ENCODE data around the gene RAD51B. TPM values are rescaled to one million over a fixed set of nuclear protein-coding genes. Genes with fewer than 3 reads are reported as not detected.

RAD51B gene
- total and polyA plus RNA-seq, 7 donors, result 2.4 to 24.4 (median 7.1) TPM

DNA sequence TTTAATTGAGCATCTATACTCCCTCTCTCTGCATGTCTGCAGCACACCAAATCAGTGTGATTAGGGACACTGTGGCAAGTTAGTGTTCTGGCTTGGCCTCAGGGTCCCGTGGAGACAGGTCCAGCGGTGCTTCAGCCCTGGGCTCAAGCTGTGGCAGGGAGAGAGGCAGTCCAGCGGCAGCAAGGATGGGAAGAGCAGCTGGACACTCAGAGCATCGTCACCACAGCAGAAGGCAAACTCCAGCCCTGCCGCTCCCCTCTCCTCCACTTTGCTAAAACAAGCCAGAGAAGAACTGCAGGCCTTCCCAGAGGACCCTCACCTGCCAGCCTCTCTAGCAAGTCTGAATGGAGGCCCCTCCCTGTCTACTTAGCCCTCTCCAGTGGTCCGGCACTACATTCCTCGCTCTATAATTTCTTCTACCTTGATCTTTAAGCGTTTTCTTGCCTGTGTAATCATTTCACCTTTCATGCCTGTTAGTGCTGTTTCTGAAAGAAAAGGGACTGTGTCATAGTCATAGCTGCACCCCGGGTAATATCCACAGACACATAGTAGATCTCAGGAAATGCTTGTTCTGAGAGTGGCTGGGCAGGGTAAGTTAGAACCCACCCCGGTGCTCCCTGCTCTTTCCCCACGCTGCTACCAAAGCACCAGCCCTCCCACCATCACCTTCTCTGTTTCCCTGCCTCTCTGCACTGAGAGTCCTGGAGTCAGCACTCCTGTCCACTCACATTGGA lies 951.1 kb downstream of the RAD51B start:
- TF ChIP-seq EP300 (IDR thresholded peaks at IDR 0.05), result no peak
- no peak for TF ChIP-seq POLR2A (IDR thresholded peaks at IDR 0.05)
- TF ChIP-seq, protein P1, sequence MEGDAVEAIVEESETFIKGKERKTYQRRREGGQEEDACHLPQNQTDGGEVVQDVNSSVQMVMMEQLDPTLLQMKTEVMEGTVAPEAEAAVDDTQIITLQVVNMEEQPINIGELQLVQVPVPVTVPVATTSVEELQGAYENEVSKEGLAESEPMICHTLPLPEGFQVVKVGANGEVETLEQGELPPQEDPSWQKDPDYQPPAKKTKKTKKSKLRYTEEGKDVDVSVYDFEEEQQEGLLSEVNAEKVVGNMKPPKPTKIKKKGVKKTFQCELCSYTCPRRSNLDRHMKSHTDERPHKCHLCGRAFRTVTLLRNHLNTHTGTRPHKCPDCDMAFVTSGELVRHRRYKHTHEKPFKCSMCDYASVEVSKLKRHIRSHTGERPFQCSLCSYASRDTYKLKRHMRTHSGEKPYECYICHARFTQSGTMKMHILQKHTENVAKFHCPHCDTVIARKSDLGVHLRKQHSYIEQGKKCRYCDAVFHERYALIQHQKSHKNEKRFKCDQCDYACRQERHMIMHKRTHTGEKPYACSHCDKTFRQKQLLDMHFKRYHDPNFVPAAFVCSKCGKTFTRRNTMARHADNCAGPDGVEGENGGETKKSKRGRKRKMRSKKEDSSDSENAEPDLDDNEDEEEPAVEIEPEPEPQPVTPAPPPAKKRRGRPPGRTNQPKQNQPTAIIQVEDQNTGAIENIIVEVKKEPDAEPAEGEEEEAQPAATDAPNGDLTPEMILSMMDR (IDR thresholded peaks at IDR 0.05), result no peak
- TF ChIP-seq POLR2AphosphoS5 (IDR thresholded peaks at IDR 0.05), result no peak
- no peaks in the 10 kb centered on the region for H3K27me3 ChIP-seq
- no peaks in the 10 kb centered on the region for H3K4me1 ChIP-seq
- no peaks in the 10 kb centered on the region for H3K36me3 ChIP-seq
- no peak for DNase-seq
- H3K27ac ChIP-seq, result no peak overlapping the region
- H3K4me3 ChIP-seq, result no peak overlapping the region
- intact Hi-C loops (cut with DNase I), result no loop called here
- WGBS, 2 donors, result 89 to 92% methylated on average over 11 of the region's 11 CpGs
- no peaks in the 10 kb centered on the region for H3K9me3 ChIP-seq

DNA sequence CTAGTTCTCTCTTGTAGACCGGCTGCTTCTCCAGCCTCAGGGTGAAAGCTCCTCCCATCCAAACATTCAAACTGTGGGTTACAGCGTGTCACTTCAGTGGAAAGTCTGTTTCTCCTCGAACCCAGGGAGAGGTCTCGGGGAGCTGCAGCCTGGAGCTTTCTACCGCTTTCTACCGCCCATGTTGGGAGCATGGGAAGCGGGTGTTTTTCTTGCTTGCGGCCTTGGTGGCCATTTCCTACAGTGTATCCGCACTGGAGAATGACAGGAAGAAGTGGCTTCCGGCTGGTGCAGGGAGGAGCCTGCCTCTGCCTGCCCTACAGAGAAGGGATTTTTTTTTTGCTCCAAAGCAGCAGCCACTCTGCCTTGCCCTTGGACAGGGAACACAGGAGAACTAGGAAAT lies 952.1 kb downstream of the RAD51B start:
- Histone ChIP-seq H3K27ac (peak overlapping the region in 2 of 4 donors; percentile 45 to 53), H3K36me3 (no peaks in the 10 kb centered on the region), H3K4me3 (no peak overlapping the region), H3K9me3 (no peaks in the 10 kb centered on the region), H3K4me1 (no peaks in the 10 kb centered on the region), H3K27me3 (no peaks in the 10 kb centered on the region)
- intact Hi-C loops (cut with DNase I), result no loop called here
- DNase-seq, result peak; percentile 63
- 51 to 77% methylated on average over 10 of the region's 10 CpGs for WGBS, 2 donors
- TF ChIP-seq, protein P1 (IDR thresholded peaks at IDR 0.05), result no peak
- peak in 1 of 4 donors; percentile 30 for TF ChIP-seq POLR2AphosphoS5 (IDR thresholded peaks at IDR 0.05)

DNA sequence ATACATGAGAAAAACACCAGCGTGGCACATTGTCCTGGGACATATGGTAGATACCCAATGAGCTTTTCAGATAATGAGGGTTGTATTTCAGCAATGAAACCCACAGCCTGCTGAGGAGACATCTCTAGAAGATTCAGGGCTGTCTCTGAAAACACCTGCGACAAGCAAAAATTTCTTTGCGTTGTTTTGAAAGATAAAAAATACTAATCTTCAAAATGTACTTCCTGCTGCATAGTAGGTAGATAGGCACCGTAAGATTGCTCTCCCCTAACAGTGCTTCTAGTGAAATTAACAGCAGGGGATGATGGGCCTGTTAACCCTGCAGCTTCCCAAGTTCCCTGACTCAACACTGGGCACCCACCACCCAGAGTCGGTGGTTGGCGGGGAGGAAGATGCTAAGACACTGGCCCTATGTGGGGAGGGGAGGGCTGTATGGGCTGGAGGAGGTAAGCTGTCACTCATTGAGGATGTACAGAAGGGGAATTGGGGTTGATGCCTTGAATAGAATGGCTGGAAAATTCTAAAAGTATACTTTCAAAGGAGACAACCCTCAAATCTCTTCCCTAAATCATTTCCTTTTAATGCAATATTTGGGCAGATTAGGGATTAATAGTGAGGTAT lies 953.3 kb downstream of the RAD51B start:
- no peaks in the 10 kb centered on the region for H3K9me3 ChIP-seq
- no peak overlapping the region for H3K4me3 ChIP-seq
- no peak overlapping the region for H3K27ac ChIP-seq
- TF ChIP-seq EP300 (IDR thresholded peaks at IDR 0.05) (no peak), POLR2AphosphoS5 (IDR thresholded peaks at IDR 0.05) (no peak), POLR2A (IDR thresholded peaks at IDR 0.05) (no peak)
- TF ChIP-seq, protein P1 (IDR thresholded peaks at IDR 0.05), result no peak
- intact Hi-C loops (cut with DNase I), result no loop called here
- WGBS, 2 donors, result 75 to 92% methylated on average over 6 of the region's 6 CpGs
- H3K36me3 ChIP-seq, result no peaks in the 10 kb centered on the region
- H3K27me3 ChIP-seq, result no peaks in the 10 kb centered on the region
- peak; percentile 25 for DNase-seq
- H3K4me1 ChIP-seq, result peaks cover 0 to 2% (median under 1%) of the 10 kb centered on the region in 4 donors

DNA sequence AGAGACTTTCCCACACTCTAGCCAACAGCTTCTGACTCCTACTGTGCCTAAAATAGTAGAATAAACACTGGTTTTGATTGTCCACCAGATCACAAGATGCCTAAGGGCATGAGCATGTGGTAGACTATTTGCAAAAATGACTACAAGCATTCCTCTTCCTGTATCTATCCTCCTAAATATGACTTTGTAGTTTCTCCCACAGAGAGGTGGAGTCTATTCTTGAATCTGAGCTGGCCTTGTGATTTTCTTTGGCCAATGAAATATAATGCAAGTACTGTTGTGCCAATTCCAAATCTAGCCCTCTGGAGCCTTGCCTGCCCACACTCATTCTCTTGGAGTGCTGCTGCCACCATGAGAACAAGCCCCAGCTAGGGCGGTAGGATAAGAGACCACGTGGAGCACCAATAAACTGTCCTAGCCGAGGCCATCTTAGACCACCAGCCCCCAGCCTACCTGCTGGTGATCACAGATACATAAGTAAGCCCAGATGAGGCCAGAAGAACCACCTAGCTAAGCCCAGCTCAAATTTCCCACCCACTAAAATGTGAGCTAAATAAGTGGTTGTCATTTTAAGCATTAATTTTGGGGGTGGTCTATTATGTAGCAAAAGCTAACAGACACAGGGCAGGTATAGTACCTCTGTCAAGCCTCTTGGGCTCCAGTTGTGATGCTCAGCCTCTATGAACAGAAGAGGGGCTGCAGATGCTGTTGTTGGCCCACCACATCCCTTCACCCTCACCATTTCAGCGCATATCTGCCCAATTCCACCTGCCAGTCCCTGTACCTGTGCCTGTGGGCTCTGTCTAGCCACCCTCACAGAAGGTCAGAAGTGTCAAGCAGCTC lies 955.4 kb downstream of the RAD51B start:
- Histone ChIP-seq H3K36me3 (no peaks in the 10 kb centered on the region), H3K27me3 (no peaks in the 10 kb centered on the region), H3K9me3 (no peaks in the 10 kb centered on the region), H3K27ac (peak overlapping the region in 1 of 4 donors; percentile 37), H3K4me1 (peaks cover 0 to 23% (median 20%) of the 10 kb centered on the region in 4 donors), H3K4me3 (no peak overlapping the region)
- 93 to 97% methylated on average over 4 of the region's 4 CpGs for WGBS, 2 donors
- DNase-seq, result peak; percentile 43
- TF ChIP-seq POLR2A (IDR thresholded peaks at IDR 0.05), result no peak
- TF ChIP-seq POLR2AphosphoS5 (IDR thresholded peaks at IDR 0.05), result no peak
- TF ChIP-seq EP300 (IDR thresholded peaks at IDR 0.05), result no peak
- TF ChIP-seq, protein P1 (IDR thresholded peaks at IDR 0.05), result no peak
- intact Hi-C loops (cut with DNase I), result no loop called here
